Measurements from ENCODE around the gene ADCY4. TPM values are rescaled to one million over a fixed set of nuclear protein-coding genes. Genes with fewer than 3 reads are reported as not detected.

The ADCY4 gene
- total and polyA plus RNA-seq, 2 of the 13 experiments (the other 11 are each of a cell fraction or from before 2014, with no cell fraction given) = 0.03 TPM; not detected in 1

DNA sequence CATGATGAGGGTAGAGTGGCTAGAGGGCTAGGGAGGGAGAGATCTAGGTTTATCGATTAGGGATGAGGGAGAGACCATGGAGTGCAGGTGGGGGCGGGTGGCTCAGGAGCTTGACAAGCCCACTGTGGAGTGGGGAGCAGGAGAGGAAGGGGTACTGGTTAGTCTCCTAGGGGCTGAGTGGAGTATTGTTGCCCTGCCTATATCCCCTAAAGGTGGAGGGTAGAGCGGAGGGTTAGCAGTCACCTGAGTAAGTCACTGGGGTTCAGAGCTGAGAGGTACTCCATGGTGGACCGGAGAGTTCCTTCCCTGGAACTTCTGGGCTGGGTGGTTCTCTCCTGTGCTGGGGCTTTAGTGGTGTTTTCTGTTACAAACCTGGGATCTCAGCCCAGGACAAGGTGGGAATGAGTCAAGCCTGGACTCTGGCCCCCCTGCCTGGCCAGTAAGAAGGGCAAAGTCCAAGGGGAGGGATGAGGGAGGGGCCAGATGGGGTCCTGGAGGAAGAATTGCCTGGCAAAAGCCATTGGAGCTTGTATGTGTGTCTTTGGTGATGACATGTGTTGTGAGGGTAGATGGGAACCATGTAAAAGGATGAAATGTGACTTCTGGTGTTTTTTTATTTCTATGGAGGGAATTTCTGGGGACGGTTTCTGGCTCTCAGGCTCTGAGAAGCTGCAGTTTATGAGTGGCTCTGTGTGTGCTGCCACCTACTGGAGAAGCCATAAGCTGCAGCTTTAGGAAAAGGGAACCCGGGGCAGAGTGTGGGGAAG lies 27.1 kb downstream of the ADCY4 start, which contains the start of gene CIDEB (continued):
- peak; percentile 75 for TF ChIP-seq ZNF276 (CRISPR knock-in tag; IDR thresholded peaks at IDR 0.05; ENCODE audit: low read depth)
- no peak for TF ChIP-seq NR1H2 (CRISPR knock-in tag; IDR thresholded peaks at IDR 0.05; ENCODE audit: borderline replicate concordance, low read depth)
- peak; percentile 82 for TF ChIP-seq ZNF230 (CRISPR knock-in tag; IDR thresholded peaks at IDR 0.05)
- TF ChIP-seq ELF1 (CRISPR knock-in tag; IDR thresholded peaks at IDR 0.05) = peak; percentile 66
- no peak for TF ChIP-seq ZNF737 (CRISPR knock-in tag; IDR thresholded peaks at IDR 0.05; ENCODE audit: borderline replicate concordance)
- TF ChIP-seq SNAPC2 (CRISPR knock-in tag; IDR thresholded peaks at IDR 0.05) = no peak; the same call in 1 of the 2 replicates
- TF ChIP-seq, protein P1, sequence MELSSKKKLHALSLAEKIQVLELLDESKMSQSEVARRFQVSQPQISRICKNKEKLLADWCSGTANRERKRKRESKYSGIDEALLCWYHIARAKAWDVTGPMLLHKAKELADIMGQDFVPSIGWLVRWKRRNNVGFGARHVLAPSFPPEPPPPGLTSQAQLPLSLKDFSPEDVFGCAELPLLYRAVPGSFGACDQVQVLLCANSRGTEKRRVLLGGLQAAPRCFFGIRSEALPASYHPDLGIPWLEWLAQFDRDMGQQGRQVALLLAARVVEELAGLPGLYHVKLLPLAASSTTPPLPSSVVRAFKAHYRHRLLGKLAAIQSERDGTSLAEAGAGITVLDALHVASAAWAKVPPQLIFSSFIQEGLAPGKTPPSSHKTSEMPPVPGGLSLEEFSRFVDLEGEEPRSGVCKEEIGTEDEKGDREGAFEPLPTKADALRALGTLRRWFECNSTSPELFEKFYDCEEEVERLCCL (CRISPR knock-in tag; IDR thresholded peaks at IDR 0.05; ENCODE audit: borderline replicate concordance) = peak; percentile 41; the same call in 1 of the 2 replicates
- TF ChIP-seq KLF15 (CRISPR knock-in tag; IDR thresholded peaks at IDR 0.05; ENCODE audit: borderline replicate concordance) = 0 out of 2 replicates have a peak, but pooled peaks have one; percentile 36
- peak; percentile 52 for TF ChIP-seq ZNF629 (CRISPR knock-in tag; conservative IDR thresholded peaks at IDR 0.05)
- TF ChIP-seq ZNF232 (CRISPR knock-in tag; IDR thresholded peaks at IDR 0.05; ENCODE audit: borderline replicate concordance) = peak; percentile 49; the same call in 1 of the 2 replicates
- TF ChIP-seq, protein P2, sequence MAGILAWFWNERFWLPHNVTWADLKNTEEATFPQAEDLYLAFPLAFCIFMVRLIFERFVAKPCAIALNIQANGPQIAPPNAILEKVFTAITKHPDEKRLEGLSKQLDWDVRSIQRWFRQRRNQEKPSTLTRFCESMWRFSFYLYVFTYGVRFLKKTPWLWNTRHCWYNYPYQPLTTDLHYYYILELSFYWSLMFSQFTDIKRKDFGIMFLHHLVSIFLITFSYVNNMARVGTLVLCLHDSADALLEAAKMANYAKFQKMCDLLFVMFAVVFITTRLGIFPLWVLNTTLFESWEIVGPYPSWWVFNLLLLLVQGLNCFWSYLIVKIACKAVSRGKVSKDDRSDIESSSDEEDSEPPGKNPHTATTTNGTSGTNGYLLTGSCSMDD (CRISPR knock-in tag; IDR thresholded peaks at IDR 0.05) = no peak
- peak; percentile 90; the same call in 1 of the 2 replicates for TF ChIP-seq ZBTB3 (CRISPR knock-in tag; IDR thresholded peaks at IDR 0.05; ENCODE audit: borderline replicate concordance, low read depth)
- TF ChIP-seq ZMYM4 (CRISPR knock-in tag; IDR thresholded peaks at IDR 0.05) = no peak
- TF ChIP-seq HDAC6 (IDR thresholded peaks at IDR 0.05; ENCODE audit: low read depth, low read length) = no peak
- peak; percentile 98 for TF ChIP-seq RARG (CRISPR knock-in tag; IDR thresholded peaks at IDR 0.05; ENCODE audit: low read depth)
- no peak for TF ChIP-seq ZNF121 (CRISPR knock-in tag; IDR thresholded peaks at IDR 0.05)
- peak; percentile 92; the same call in 1 of the 2 replicates for TF ChIP-seq ZNF235 (CRISPR knock-in tag; IDR thresholded peaks at IDR 0.05; ENCODE audit: borderline replicate concordance)
- 0 out of 2 replicates have a peak, but pooled peaks have one; percentile 95 for TF ChIP-seq MYNN (CRISPR knock-in tag; IDR thresholded peaks at IDR 0.05; ENCODE audit: low read depth)
- TF ChIP-seq HIVEP1 (CRISPR knock-in tag; IDR thresholded peaks at IDR 0.05) = peak; percentile 82
- TF ChIP-seq ZSCAN25 (CRISPR knock-in tag; IDR thresholded peaks at IDR 0.05) = peak; percentile 56; the same call in 1 of the 2 replicates

Measured in HepG2 (cell line).